Cardiac muscle cell (in vitro differentiated cells and primary cell): ENCODE results near the gene SLC8A3. TPM values are rescaled to one million over a fixed set of nuclear protein-coding genes. Genes with fewer than 3 reads are reported as not detected.

Experiments used
- DNase-seq, 2 donors: peaks; one replicate each; pipeline versions ENCODE4 v3.0.0 to v3.0.0-alpha.2; 2010 to 2017; ENCODE audit warnings: low read depth in 1 of 2, low spot score in 1 of 2
- H3K27ac ChIP-seq: fragments of 200-600 bp; sonication (generic); 2 replicates; pipeline ENCODE4 v1.5.1; 2016
- H3K27me3 ChIP-seq: fragments of 200-600 bp; sonication (generic); 2 replicates; pipeline ENCODE4 v1.6.0; 2016; ENCODE audit warnings: control low read depth
- H3K36me3 ChIP-seq: fragments of 200-600 bp; sonication (generic); 2 replicates; pipeline ENCODE4 v1.5.1; 2016; ENCODE audit warnings: control low read depth
- H3K4me1 ChIP-seq: fragments of 200-600 bp; sonication (generic); 2 replicates; pipeline ENCODE4 v1.8.1; 2017; ENCODE audit warnings: low read depth, mild to moderate bottlenecking, mixed run types
- H3K4me3 ChIP-seq: fragments of 200-600 bp; sonication (generic); 2 replicates; pipeline ENCODE4 v1.5.1; 2016; ENCODE audit warnings: mild to moderate bottlenecking
- H3K9me3 ChIP-seq: fragments of 200-600 bp; sonication (generic); 2 replicates; pipeline ENCODE4 v1.5.1; 2017; ENCODE audit warnings: low read depth, mild to moderate bottlenecking, control low read depth
- CTCF ChIP-seq: IDR thresholded peaks from 2 replicates; pipeline ENCODE4 v1.5.1; 2012; ENCODE audit warnings: low read depth, mild to moderate bottlenecking, low read length
- polyA plus RNA-seq: library from polyadenylated mRNA; unstranded; fragments of >200 nt; fragmentation: Nextera tagmentation; extraction: Ambion mirVana; gene quantifications from 2 replicates; pipeline ENCODE4 v1.2.1, GENCODE V29; 2016
- total RNA-seq: library from RNA; depleted of rRNA; stranded (reverse); fragments of >200 nt; gene quantifications from 2 replicates; pipeline ENCODE4 v1.2.3, GENCODE V29; 2016

Gene SLC8A3
- total and polyA plus RNA-seq, 2 experiments from 2014 or later, result 0.09 to 1.0 TPM

- Histone ChIP-seq H3K4me3 (no peak overlapping the region), H3K4me1 (no peaks in the 10 kb centered on the region), H3K27me3 (peaks cover 42% of the 10 kb centered on the region), H3K27ac (no peak overlapping the region), H3K36me3 (no peaks in the 10 kb centered on the region), H3K9me3 (no peaks in the 10 kb centered on the region)
- DNase-seq, result no peak
- TF ChIP-seq CTCF, result no peak
Measured at GRCh38 chr14:70193396-70193795, 4.6 kb upstream of the SLC8A3 start.

- no peak for TF ChIP-seq CTCF
- H3K36me3 ChIP-seq, result no peaks in the 10 kb centered on the region
- H3K27ac ChIP-seq, result no peak overlapping the region
- no peaks in the 10 kb centered on the region for H3K4me1 ChIP-seq
- no peaks in the 10 kb centered on the region for H3K9me3 ChIP-seq
- H3K4me3 ChIP-seq, result no peak overlapping the region
- DNase-seq, result no peak
- H3K27me3 ChIP-seq, result peaks cover 47% of the 10 kb centered on the region
Measured at GRCh38 chr14:70192915-70193314, 4.2 kb upstream of the SLC8A3 start.

- H3K27me3 ChIP-seq, result peaks cover 72% of the 10 kb centered on the region
- no peak for TF ChIP-seq CTCF
- DNase-seq, result no peak
Measured at GRCh38 chr14:70190156-70190555, 1.4 kb upstream of the SLC8A3 start.

GRCh38 chr14:70189456-70190077, 816 bp upstream of the SLC8A3 start:
- Histone ChIP-seq H3K27ac (no peak overlapping the region), H3K36me3 (no peaks in the 10 kb centered on the region), H3K9me3 (no peaks in the 10 kb centered on the region), H3K4me1 (peaks cover 8% of the 10 kb centered on the region), H3K4me3 (peak overlapping the region; percentile 69), H3K27me3 (peaks cover 75% of the 10 kb centered on the region)
- DNase-seq, result no peak
- TF ChIP-seq CTCF, result no peak

More at GRCh38 chr14:70190156-70190555, 1.4 kb upstream of the SLC8A3 start:
- H3K36me3 ChIP-seq, result no peaks in the 10 kb centered on the region
- H3K9me3 ChIP-seq, result no peaks in the 10 kb centered on the region
- H3K4me1 ChIP-seq, result peaks cover 8% of the 10 kb centered on the region
- H3K27ac ChIP-seq, result no peak overlapping the region
- no peak overlapping the region for H3K4me3 ChIP-seq

- DNase-seq, result peak; percentile 9 to 28
- peak overlapping the region; percentile 69 for H3K4me3 ChIP-seq
- H3K36me3 ChIP-seq, result no peaks in the 10 kb centered on the region
- peaks cover 88% of the 10 kb centered on the region for H3K27me3 ChIP-seq
- no peaks in the 10 kb centered on the region for H3K9me3 ChIP-seq
- no peak overlapping the region for H3K27ac ChIP-seq
- no peak for TF ChIP-seq CTCF
- peaks cover 8% of the 10 kb centered on the region for H3K4me1 ChIP-seq
Measured at GRCh38 chr14:70188322-70188658, 461 bp downstream of the SLC8A3 start.
